LHCN-M2 (cell line): ENCODE measurements around the gene TRIB2. TPM values are rescaled to one million over a fixed set of nuclear protein-coding genes. Genes with fewer than 3 reads are reported as not detected.
A peak's percentile ranks its signal among the peaks of the same experiment; 100 is the strongest.

Source experiments
- DNase-seq: peaks from one replicate; pipeline ENCODE4 v3.0.0-alpha.2; 2012; ENCODE audit warnings: low read depth
- total RNA-seq: library from RNA; depleted of rRNA; stranded (reverse); fragments of >200 nt; gene quantifications from 2 replicates; pipeline ENCODE4 v1.2.3, GENCODE V29; 2014

The TRIB2 gene
- total RNA-seq, 1 experiment from 2014 or later = 15.6 TPM

- DNase-seq = no peak
Measured at GRCh38 chr2:12776521-12776961, 59.8 kb downstream of the TRIB2 start.

DNA sequence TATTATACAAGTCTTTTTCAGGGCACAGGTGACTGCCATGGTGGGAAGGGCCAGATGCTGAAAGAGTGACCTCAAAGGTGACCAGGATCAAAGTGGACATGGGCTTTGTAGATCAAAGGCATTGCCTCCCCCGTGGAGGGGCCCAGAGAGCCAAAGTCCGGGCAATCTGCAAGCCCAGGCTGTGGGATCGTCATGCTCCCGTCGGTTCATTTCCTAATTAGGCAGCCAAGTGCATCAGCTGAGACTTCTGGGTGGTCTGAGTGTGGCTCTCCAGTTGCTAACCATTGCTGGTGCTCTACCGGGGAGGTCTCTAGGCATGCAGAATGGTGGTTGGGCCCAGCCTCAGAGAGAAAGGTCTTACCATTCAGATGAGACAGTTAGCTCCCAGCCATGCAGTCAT is 61.6 kb downstream of the TRIB2 start:
- DNase-seq = no peak

DNA sequence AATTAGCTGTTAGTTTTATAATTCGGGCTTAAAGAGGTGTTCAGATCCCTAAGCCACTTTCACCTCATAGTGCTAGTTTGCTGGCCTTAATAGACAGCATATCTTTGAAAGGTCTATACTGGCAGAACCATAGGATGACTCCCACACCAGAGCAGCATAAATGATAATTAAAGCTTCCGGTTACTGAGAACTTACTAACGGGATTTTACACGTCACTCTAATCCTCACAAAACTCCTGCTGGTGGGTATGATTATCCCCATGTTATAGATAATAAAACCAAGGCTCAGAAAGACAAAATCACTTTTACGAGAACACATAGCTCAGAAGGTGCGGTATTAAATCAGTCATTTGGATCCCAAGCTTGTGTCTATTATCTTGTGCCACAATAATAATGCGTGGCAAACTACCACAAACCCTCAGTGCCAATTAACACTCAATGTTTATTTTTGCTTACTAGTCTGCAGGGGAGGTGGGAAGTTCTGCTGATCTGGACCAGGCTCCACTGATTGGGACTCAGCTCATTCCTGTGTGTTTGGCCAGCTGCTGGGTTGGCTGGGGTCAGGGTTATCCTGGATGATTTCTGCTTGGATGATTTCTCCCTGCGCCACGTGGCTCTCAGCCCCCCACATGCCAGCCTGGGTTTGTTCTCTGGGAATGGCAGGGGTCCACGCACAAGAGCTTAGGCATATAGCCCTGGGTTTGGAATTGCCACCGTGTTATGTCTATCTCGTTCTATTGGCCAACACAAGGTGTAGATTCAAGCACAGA is 62.3 kb downstream of the TRIB2 start:
- DNase-seq = no peak

DNA sequence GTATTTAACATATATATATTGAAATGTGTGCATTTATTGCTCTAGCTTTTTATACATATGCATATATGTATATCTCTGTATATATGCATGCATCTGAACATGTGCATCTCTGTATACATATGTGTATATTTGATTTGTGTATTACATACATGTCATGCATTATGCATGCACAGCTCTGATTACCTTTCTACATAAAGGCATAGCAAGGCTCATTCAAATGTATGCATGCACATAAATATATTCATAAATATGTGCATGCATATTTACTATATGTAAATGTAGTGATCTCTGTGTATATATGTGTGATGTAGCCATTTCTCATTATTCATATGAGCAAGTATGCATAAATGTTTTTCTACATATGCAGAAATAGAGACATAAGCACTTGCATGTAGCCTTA is 64.6 kb downstream of the TRIB2 start:
- no peak for DNase-seq

DNA sequence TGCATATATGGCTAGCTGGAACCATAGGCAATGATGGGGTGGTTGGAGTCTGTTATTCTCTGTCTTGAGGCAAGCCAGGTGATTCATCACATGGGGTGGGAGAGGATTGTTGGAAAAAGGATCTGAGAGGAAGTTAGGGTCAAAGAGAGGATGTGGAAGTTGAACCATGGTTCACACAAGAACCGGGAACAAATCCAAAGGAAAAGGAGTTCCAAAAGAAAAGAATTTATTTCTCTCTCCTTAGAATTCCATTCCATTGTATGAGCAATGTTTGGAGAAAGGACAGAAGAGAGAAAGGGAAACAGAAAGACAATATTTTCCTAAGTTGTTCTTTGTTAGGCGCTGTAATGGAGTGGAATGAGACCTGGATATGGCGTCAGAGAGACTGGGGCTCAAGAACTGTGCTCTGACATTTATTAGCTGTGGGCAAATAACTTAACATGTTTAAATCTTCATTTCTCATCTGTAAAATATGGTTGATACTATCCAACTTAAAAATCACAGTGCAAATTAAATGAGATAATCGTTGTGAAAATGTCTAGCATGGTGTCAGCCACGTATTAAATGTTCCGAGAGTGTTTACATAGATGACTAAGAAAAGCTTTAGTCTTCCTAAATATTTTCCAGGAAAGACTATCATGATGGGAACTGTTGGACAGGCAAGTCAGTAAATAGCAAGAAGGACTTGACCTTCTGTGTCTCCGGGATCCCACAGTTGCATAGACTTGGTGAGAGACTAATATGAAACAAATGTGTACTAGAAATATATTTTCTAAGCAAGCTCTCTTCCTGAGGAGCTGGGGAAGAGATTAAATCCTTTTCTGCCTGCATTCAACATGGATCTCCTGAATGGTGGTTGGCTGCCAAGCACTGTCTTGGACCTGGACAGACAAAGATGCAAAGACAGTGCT is 71.4 kb downstream of the TRIB2 start:
- DNase-seq = peak; percentile 62

DNA sequence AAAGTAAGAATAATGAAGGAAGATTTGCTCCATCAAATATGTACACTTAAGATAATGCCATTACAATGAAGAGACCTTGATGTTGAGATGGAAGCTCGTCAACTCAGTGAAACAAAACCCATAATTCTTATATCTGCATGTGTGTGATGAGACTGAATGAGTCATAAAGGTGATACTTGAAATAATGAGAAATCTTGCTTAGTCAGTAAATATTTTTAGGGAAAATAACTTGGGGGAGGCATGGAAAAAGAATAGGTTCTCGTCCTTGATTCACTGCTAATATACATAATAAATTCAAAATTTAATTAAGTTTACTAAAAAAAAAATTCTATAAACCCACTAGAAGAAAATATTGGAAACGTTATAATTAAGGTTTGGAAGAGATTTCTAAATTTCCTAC is 75.2 kb downstream of the TRIB2 start:
- DNase-seq = no peak
